Endodermal cell (in vitro differentiated cells): Measurements from ENCODE around the gene KCNA10. TPM values are rescaled to one million over a fixed set of nuclear protein-coding genes. Genes with fewer than 3 reads are reported as not detected.

ENCODE experiments used
- DNase-seq: peaks from one replicate; pipeline ENCODE4 v3.0.0-alpha.2; 2017
- H3K27ac ChIP-seq: 2 replicates; pipeline ENCODE4 v1.5.1; 2013; ENCODE audit warnings: mild to moderate bottlenecking, low read depth, low read length, moderate library complexity
- H3K27me3 ChIP-seq: 2 replicates; pipeline ENCODE4 v1.6.1; 2013; ENCODE audit warnings: mild to moderate bottlenecking, low read length, moderate library complexity; ENCODE audit not compliant: insufficient read depth, control insufficient read depth, poor library complexity, severe bottlenecking
- H3K36me3 ChIP-seq: 2 replicates; pipeline ENCODE4 v1.7.0; 2013; ENCODE audit warnings: mild to moderate bottlenecking, low read length, moderate library complexity; ENCODE audit not compliant: control insufficient read depth, insufficient read depth
- H3K4me1 ChIP-seq: one replicate; pipeline ENCODE4 v1.7.0; 2013; ENCODE audit warnings: low read length; ENCODE audit not compliant: control insufficient read depth, insufficient read depth
- H3K4me3 ChIP-seq: 2 replicates; pipeline ENCODE4 v1.5.1; 2013; ENCODE audit warnings: mild to moderate bottlenecking, low read length, moderate library complexity
- H3K9ac ChIP-seq: 2 replicates; pipeline ENCODE4 v1.6.1; 2013; ENCODE audit warnings: mild to moderate bottlenecking, low read length, moderate library complexity; ENCODE audit not compliant: poor library complexity, severe bottlenecking; ENCODE audit errors: extremely low read depth
- H3K9me3 ChIP-seq: 2 replicates; pipeline ENCODE4 v1.6.1; 2013; ENCODE audit warnings: mild to moderate bottlenecking, low read length, moderate library complexity; ENCODE audit not compliant: control insufficient read depth
- H3K27ac Mint-ChIP-seq: 2 replicates; pipeline ENCODE4 v1.8.0; 2020; ENCODE audit warnings: mixed read lengths
- H3K27me3 Mint-ChIP-seq: 2 replicates; pipeline ENCODE4 v1.8.0; 2021; ENCODE audit warnings: mild to moderate bottlenecking, mixed read lengths; ENCODE audit not compliant: insufficient read depth
- H3K36me3 Mint-ChIP-seq: 2 replicates; pipeline ENCODE4 v1.8.0; 2020; ENCODE audit warnings: low read depth, mixed read lengths
- H3K4me1 Mint-ChIP-seq: 2 replicates; pipeline ENCODE4 v1.8.0; 2020; ENCODE audit warnings: mixed read lengths
- H3K4me3 Mint-ChIP-seq: 2 replicates; pipeline ENCODE4 v1.8.0; 2020; ENCODE audit warnings: mild to moderate bottlenecking, moderate library complexity, mixed read lengths
- H3K9me3 Mint-ChIP-seq: 2 replicates; pipeline ENCODE4 v1.8.0; 2020; ENCODE audit warnings: mild to moderate bottlenecking, mixed read lengths
- WGBS, 2 experiments: methylation state at CpG; one replicate each; pipeline versions ENCODE4 v1.1.5 to v1.1.7; 2013; ENCODE audit warnings: missing lambda C conversion rate in 2 of 2, mixed read lengths in 1 of 2; ENCODE audit not compliant: insufficient coverage in 1 of 2, insufficient read length in 1 of 2; 5-methylcytosine and 5-hydroxymethylcytosine counted together
- total RNA-seq, 2 donors: library from RNA; stranded (reverse); fragmentation: NEBNext Ultra II Directional in 1 of 2; extraction: Animal tissue kit (Norgen Biotek cat#: 25700) in 1 of 2; gene quantifications; 2 replicates in 1 of 2; 3 replicates in 1 of 2; pipeline ENCODE4 v1.2.1, GENCODE V29; 2021
- TF ChIP-seq, protein P1 (sequence below): fragments of 200-600 bp; sonication (generic); conservative IDR thresholded peaks from 2 replicates; pipeline ENCODE4 v1.5.0; 2021; ENCODE audit warnings: antibody characterized with exemption, mild to moderate bottlenecking

The KCNA10 gene
- total RNA-seq, 2 donors from 2014 or later = not detected

DNA sequence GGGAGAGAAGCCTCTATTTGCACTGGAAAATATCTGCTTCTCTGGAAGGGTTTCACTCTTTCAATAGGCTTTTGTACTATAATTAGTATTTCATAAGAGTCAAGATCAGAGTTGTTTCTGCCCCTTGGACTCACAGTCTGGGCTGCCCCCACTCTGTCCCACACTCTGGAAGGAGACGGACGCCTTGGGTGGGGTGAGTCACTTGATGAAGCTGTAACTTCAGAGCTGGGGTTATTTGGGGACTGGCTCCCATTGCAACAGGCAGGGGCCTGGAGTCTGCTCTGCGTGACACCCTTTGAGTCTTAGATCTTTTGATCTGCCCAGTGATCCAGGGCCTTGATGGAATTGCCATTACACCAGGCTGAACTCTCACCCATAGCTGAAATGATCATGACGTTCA is 4.0 kb upstream of the KCNA10 start:
- Histone ChIP-seq H3K36me3 (no peaks in the 10 kb centered on the region), H3K27ac (no peak overlapping the region), H3K9ac (no peak overlapping the region), H3K27me3 (peaks cover 31% of the 10 kb centered on the region), H3K4me3 (no peak overlapping the region), H3K4me1 (no peaks in the 10 kb centered on the region), H3K9me3 (no peaks in the 10 kb centered on the region)
- no peak overlapping the region for H3K4me3 Mint-ChIP-seq
- peaks cover 5% of the 10 kb centered on the region for H3K4me1 Mint-ChIP-seq
- peaks cover 45% of the 10 kb centered on the region for H3K27me3 Mint-ChIP-seq
- TF ChIP-seq, protein P1, sequence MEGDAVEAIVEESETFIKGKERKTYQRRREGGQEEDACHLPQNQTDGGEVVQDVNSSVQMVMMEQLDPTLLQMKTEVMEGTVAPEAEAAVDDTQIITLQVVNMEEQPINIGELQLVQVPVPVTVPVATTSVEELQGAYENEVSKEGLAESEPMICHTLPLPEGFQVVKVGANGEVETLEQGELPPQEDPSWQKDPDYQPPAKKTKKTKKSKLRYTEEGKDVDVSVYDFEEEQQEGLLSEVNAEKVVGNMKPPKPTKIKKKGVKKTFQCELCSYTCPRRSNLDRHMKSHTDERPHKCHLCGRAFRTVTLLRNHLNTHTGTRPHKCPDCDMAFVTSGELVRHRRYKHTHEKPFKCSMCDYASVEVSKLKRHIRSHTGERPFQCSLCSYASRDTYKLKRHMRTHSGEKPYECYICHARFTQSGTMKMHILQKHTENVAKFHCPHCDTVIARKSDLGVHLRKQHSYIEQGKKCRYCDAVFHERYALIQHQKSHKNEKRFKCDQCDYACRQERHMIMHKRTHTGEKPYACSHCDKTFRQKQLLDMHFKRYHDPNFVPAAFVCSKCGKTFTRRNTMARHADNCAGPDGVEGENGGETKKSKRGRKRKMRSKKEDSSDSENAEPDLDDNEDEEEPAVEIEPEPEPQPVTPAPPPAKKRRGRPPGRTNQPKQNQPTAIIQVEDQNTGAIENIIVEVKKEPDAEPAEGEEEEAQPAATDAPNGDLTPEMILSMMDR = no peak
- H3K9me3 Mint-ChIP-seq = no peaks in the 10 kb centered on the region
- WGBS, 2 experiments = 73 to 82% methylated on average over 4 of the region's 4 CpGs
- no peak overlapping the region for H3K27ac Mint-ChIP-seq
- H3K36me3 Mint-ChIP-seq = no peaks in the 10 kb centered on the region
- DNase-seq = no peak

DNA sequence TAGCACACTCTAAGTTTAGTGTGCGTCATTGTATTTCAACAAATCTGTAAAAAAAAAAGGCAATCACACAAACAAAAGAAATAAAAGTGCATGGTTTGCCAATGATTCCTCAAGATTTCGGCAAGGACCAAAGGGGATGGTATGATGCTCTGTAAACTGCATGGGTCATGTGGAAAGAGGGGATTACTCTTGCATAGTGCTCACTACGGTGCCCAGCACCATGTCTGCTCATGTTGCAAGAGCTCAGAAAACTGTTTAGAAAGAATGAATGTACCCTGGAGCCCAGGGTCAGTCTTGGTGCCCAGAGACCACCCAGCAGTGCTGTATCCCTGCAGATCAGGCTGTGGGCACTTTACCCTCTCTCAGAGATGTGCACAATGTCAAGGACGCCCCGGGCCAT is 3.6 kb upstream of the KCNA10 start:
- Mint-ChIP-seq H3K27me3 (peaks cover 46% of the 10 kb centered on the region), H3K36me3 (no peaks in the 10 kb centered on the region), H3K4me3 (no peak overlapping the region), H3K9me3 (no peaks in the 10 kb centered on the region), H3K4me1 (peaks cover 5% of the 10 kb centered on the region), H3K27ac (no peak overlapping the region)
- TF ChIP-seq, protein P1 = no peak
- 82 to 89% methylated on average over 4 to 5 of the region's 5 CpGs for WGBS, 2 experiments
- Histone ChIP-seq H3K9me3 (no peaks in the 10 kb centered on the region), H3K36me3 (no peaks in the 10 kb centered on the region), H3K27me3 (peaks cover 31% of the 10 kb centered on the region), H3K27ac (no peak overlapping the region), H3K4me3 (no peak overlapping the region), H3K9ac (no peak overlapping the region), H3K4me1 (no peaks in the 10 kb centered on the region)
- DNase-seq = no peak

DNA sequence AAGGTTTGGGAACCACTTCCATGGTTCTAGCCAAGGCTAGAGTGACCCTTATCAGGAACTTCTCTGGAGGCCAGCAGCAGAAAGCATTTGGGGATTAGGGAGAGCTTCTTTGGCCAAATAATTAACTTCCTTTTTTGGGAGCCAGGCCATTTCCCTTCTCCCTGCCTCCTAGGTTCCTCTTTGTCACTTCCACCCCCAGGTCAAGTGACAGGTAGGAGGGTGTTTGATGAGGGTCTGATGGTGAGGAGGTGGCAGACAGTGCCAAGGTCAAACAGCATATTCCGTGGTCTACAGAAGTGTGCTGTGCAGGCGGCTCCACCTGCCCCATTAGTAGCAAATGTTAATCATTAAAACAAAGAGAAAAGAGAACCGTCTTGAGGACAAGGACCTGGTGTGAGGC is 1.9 kb upstream of the KCNA10 start:
- no peak overlapping the region for H3K27ac ChIP-seq
- H3K27me3 ChIP-seq = peaks cover 19% of the 10 kb centered on the region
- Mint-ChIP-seq H3K27me3 (peaks cover 34% of the 10 kb centered on the region), H3K9me3 (no peaks in the 10 kb centered on the region), H3K4me3 (no peak overlapping the region), H3K27ac (no peak overlapping the region), H3K4me1 (peaks cover 5% of the 10 kb centered on the region), H3K36me3 (no peaks in the 10 kb centered on the region)
- no peaks in the 10 kb centered on the region for H3K9me3 ChIP-seq
- H3K9ac ChIP-seq = no peak overlapping the region
- no peaks in the 10 kb centered on the region for H3K36me3 ChIP-seq
- no peak for DNase-seq
- TF ChIP-seq, protein P1 = no peak
- 69 to 73% methylated on average over 2 to 3 of the region's 3 CpGs for WGBS, 2 experiments
- H3K4me1 ChIP-seq = no peaks in the 10 kb centered on the region
- H3K4me3 ChIP-seq = no peak overlapping the region
